HUES6 (cell line): ENCODE measurements around the gene CFAP20DC.
"Not testable (repeated sequence)": the region's sequence is repeated elsewhere in the genome, so short reads cannot be mapped to it uniquely, and the experiment has no call there.

Experiments used
- H3K27ac ChIP-seq: 2 replicates; pipeline ENCODE4 v1.7.0; 2013; ENCODE audit warnings: low read depth, mild to moderate bottlenecking, low read length, inconsistent platforms
- H3K27me3 ChIP-seq: 2 replicates; pipeline ENCODE4 v1.6.1; 2013; ENCODE audit warnings: low read length; ENCODE audit not compliant: control insufficient read depth, insufficient read depth
- H3K36me3 ChIP-seq: 2 replicates; pipeline ENCODE4 v1.6.1; 2013; ENCODE audit warnings: low read length; ENCODE audit not compliant: control insufficient read depth, insufficient read depth
- H3K4me1 ChIP-seq: 2 replicates; pipeline ENCODE4 v1.6.1; 2013; ENCODE audit warnings: low read length; ENCODE audit not compliant: control insufficient read depth, insufficient read depth
- H3K4me3 ChIP-seq: 2 replicates; pipeline ENCODE4 v1.5.1; 2013; ENCODE audit warnings: low read depth, low read length
- H3K9ac ChIP-seq: one replicate; pipeline ENCODE4 v1.6.1; 2013; ENCODE audit warnings: mild to moderate bottlenecking, low read length
- H3K9me3 ChIP-seq: 2 replicates; pipeline ENCODE4 v1.6.1; 2013; ENCODE audit warnings: low read depth, low read length; ENCODE audit not compliant: control insufficient read depth, insufficient read depth

CFAP20DC gene

DNA sequence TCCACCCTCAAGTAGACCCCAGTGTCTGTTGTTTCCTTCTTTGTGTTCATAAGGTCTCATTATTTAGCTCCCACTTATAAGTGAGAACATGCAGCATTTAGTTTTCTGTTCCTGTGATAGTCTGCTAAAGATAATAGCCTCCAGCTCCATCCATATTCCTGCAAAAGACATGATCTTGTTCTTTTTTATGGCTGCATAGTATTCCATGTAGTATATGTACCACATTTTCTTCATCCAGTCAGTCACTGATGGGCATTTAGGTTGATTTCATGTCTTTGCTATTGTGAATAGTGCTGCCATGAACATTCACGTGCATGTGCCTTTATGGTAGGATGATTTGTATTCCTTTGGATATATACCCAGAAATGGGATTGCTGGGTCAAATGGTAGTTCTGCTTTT, 82.0 kb downstream of the CFAP20DC start:
- H3K9ac ChIP-seq, H3K27me3 ChIP-seq, H3K4me1 ChIP-seq, H3K36me3 ChIP-seq, H3K27ac ChIP-seq, H3K9me3 ChIP-seq, H3K4me3 ChIP-seq: not testable (repeated sequence)

DNA sequence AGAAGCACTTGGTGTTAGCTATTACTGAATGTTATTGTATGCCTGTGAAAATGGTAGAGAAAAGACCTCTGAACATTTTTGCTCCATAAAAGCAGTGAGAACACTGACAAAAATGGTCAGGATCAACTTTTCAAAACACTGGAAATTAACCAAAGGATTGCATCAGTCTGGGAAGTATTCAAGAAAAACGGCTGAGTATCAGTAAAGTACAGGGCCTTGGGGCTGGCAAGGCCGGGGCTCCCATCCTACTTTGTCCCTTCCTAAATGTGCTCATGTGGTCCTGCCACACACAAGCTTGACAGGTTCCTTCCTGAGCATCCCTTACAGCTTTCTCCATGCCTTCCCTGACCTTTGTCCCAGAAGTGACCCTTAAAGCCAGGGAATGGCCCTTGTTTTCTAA, 84.0 kb downstream of the CFAP20DC start:
- Histone ChIP-seq H3K9me3 (no peaks in the 10 kb centered on the region), H3K4me1 (0 out of 2 replicates have a peak, but pooled peaks cover 3% of the 10 kb centered on the region), H3K27ac (no peak overlapping the region), H3K27me3 (no peaks in the 10 kb centered on the region), H3K9ac (no peak overlapping the region), H3K36me3 (no peaks in the 10 kb centered on the region), H3K4me3 (no peak overlapping the region)

DNA sequence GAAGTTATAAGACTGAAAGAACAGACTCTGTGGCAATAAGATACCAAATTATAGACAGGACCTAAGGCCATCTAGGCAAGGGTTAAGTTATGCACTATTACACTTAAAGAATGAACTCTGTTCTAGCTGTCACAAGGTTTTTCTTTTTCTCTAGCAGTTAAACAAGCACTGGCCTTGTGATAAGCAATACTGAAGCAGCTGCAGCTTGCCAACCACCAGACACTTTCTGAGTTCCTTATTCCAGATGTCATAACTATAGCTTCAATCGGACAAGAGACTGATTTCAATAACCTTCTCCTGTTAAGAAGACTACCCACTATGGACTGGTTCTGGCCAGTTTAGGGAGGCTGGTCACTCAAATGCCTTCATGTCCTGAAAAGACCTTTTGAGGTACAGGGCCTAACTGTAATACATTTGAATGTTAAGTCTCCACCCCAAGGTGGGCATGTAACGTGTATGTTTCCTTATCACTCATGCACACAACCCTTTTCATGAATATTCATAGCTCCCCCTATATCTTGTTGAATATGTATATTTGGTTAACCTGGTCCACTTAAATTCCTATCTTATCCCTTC, 85.8 kb downstream of the CFAP20DC start:
- Histone ChIP-seq H3K36me3 (no peaks in the 10 kb centered on the region), H3K9ac (no peak overlapping the region), H3K4me1 (0 out of 2 replicates have a peak, but pooled peaks cover 3% of the 10 kb centered on the region), H3K27ac (no peak overlapping the region), H3K9me3 (no peaks in the 10 kb centered on the region), H3K27me3 (no peaks in the 10 kb centered on the region), H3K4me3 (no peak overlapping the region)

DNA sequence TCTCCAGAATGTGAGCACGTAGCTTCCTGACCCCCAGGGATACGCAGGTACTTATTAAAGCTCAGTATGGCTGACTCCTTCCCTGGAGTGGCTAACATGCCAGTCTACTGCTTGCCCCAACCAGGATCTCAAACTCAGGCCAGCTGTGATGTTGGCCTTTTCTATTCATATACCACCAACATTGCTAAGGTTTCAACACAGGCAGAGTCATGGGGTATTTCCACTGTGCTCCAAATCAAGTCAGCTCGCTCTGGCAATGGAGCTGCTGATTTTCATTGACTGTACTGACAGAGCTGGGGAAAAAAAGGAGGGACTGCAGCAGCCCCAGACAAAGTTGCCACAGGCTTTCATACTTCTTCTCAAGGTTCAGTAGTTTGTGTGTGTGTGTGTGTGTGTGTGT, 87.0 kb downstream of the CFAP20DC start:
- Histone ChIP-seq H3K9me3 (no peaks in the 10 kb centered on the region), H3K36me3 (no peaks in the 10 kb centered on the region), H3K9ac (no peak overlapping the region), H3K27ac (no peak overlapping the region), H3K27me3 (no peaks in the 10 kb centered on the region), H3K4me3 (no peak overlapping the region), H3K4me1 (0 out of 2 replicates have a peak, but pooled peaks cover 3% of the 10 kb centered on the region)

DNA sequence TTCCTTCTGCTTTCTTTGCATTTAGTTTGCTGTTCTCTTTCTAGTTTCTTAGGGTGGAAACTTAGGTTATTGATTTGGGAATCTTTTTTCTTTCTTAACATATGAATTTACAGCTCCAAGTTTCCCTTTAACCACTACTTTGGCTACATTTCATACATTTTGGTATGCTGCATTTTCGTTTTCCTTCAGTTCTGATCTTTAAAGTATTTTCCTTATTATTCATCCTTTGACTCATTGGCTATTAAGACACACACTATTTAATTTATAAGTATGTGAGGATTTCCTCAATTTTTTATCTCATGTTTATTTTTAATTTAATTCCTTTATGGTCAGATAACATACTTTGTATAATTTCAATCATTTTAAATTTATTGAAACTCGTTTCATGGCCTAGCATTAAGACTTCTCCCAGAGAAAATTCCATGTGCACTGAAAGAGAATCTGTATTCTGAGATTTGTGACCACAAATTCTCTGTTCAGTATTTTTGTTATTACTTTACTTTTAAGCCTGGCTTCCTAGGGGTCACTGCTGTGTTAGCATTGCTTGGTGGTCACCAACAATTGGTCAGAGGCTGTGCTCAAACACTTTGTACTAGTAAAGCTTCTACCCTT, 87.7 kb downstream of the CFAP20DC start:
- H3K27ac ChIP-seq: no peak overlapping the region
- no peaks in the 10 kb centered on the region for H3K9me3 ChIP-seq
- H3K36me3 ChIP-seq: no peaks in the 10 kb centered on the region
- no peak overlapping the region for H3K4me3 ChIP-seq
- H3K4me1 ChIP-seq: 0 out of 2 replicates have a peak, but pooled peaks cover 3% of the 10 kb centered on the region
- no peak overlapping the region for H3K9ac ChIP-seq
- no peaks in the 10 kb centered on the region for H3K27me3 ChIP-seq

DNA sequence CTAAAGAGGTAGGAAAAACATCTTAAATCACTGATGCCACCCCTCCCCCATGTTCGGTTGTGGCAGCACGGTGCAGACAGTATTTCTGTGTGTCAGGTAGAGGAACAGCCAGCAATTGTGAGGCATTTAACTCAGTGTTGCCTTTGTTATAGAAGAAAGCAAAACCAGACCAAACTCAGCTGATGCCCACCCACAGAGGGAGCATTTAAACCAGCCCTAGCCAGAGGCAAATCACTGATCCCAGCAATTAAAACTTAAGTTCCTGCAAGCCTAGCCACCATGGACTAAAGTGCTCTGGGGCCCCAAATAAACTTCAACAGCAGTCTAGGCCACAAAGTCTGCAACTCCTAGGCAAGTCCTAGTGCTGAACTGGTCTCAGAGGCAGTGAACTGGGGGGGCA, 94.5 kb downstream of the CFAP20DC start:
- Histone ChIP-seq H3K36me3 (no peaks in the 10 kb centered on the region), H3K4me1 (peaks cover 14% of the 10 kb centered on the region), H3K9ac (peak overlapping the region; percentile 34), H3K27me3 (no peaks in the 10 kb centered on the region), H3K9me3 (no peaks in the 10 kb centered on the region), H3K27ac (no peak overlapping the region), H3K4me3 (no peak overlapping the region)

DNA sequence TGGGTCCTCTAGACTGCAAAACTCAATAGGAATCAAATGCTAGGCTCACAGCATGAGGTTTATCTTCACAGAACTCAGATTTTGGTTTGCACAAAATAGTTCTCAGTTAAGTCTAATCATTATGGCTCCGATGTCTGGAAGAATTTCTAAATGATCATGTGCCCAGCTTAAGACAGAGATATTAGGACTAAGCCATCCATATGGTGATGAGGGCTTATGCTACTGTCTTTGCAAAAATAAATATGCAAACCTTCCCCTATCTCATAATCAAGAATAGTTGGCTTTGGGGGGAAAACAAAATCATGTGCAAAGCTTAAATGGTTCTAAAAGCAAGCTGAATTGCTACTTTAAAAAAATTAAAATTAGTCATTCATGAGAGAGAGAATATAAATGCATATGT, 96.5 kb downstream of the CFAP20DC start:
- Histone ChIP-seq H3K4me3 (no peak overlapping the region), H3K4me1 (peaks cover 14% of the 10 kb centered on the region), H3K9me3 (no peaks in the 10 kb centered on the region), H3K27ac (no peak overlapping the region), H3K27me3 (no peaks in the 10 kb centered on the region), H3K36me3 (no peaks in the 10 kb centered on the region), H3K9ac (no peak overlapping the region)

DNA sequence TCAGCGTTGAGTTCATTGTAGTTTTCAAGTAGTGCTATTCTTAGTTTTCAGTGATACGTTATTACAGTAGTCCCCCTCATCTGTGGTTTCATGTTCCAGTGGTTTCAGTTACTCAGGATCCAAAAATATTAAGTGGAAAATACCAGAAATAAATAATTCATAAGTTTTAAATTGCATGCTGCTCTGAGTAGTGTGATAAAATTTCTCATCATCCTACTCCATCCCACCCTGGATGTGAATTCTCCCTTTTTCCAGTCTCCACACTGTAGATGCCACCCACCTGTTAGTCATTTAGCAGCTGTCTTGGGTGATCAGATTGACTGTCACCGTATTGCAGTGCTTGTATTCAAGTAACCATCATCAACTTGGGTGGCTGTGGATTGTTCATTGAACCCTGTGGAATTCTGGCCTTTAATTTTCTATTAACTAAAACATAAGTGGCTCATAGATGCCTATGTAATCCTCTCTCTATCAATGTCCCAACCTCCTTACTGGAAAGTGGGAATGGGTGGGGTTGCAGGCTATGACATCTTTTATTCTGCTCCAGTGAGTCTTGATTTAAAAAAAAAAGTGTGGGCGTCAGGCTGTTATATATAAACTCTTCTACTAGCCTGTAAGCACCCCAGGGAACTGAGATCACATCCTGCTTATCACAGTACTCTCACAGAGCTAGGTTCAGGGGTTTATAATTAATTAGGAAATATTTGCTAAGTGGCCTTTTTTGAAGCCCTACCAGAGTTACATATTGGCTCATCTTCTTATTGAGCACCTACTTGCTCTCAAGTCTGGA, 97.5 kb downstream of the CFAP20DC start:
- no peaks in the 10 kb centered on the region for H3K36me3 ChIP-seq
- H3K9me3 ChIP-seq: no peaks in the 10 kb centered on the region
- H3K27ac ChIP-seq: no peak overlapping the region
- peaks cover 14% of the 10 kb centered on the region for H3K4me1 ChIP-seq
- no peak overlapping the region for H3K9ac ChIP-seq
- H3K4me3 ChIP-seq: no peak overlapping the region
- H3K27me3 ChIP-seq: no peaks in the 10 kb centered on the region

DNA sequence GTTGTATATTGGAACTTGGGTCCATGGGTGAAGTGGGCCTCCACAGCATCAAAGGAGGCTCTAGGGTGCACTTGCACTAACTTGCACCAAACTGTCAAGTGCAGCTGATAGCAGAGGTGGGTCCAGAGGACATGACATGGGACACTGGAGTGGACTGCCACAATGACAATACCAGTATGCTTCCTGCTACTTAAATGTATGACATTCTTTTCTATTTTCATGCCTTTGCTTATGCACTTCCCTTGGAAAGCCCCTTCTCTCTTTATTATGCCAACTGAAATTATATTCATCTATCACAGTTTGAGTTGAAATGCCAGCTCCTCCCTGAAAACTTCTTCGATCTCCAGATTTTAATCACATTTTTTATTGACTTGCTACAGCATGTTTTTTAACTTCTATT, 101.8 kb downstream of the CFAP20DC start:
- Histone ChIP-seq H3K4me1 (no peaks in the 10 kb centered on the region), H3K9me3 (no peaks in the 10 kb centered on the region), H3K9ac (no peak overlapping the region), H3K27me3 (no peaks in the 10 kb centered on the region), H3K27ac (no peak overlapping the region), H3K36me3 (no peaks in the 10 kb centered on the region), H3K4me3 (no peak overlapping the region)

DNA sequence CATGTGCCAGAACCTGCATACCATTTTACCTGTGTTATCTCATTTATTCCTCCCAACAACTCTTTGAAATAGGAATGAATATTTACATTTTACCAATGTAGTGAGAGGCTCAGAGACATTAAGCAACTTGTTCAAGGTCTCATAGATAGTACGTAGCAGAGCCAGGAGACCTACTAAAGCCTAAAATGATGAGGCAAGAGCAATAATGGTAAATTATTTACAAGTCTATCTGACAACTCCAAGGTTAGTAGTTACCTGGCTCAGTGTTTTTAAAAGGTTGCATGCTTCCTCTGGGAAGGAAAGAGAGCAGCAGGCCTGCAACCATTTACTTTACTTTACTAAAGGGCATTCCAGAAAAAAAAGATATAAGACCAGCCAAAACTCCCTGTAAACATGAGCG, 103.0 kb downstream of the CFAP20DC start:
- no peak overlapping the region for H3K9ac ChIP-seq
- no peak overlapping the region for H3K4me3 ChIP-seq
- 0 out of 2 replicates have a peak, but pooled peaks cover 6% of the 10 kb centered on the region for H3K9me3 ChIP-seq
- no peaks in the 10 kb centered on the region for H3K27me3 ChIP-seq
- H3K4me1 ChIP-seq: no peaks in the 10 kb centered on the region
- no peaks in the 10 kb centered on the region for H3K36me3 ChIP-seq
- H3K27ac ChIP-seq: no peak overlapping the region

DNA sequence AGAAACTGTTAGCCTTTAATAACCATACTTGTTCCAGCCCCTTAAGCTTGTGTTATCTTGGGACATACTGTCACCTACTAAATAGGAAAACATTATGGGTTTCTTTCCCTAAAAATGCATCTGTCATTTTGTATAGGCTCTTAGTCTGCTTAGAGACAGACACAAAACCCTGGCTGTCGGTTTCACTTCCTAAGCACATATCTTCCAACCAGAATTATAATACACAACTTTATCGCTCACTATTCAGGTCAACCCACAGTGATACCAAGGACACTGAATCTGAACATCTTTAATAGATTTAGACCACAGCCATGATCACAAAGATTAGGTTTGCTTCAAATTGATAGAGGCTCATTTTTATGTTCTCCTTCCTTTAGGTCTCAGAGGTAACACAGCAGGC, 111.8 kb downstream of the CFAP20DC start:
- no peak overlapping the region for H3K4me3 ChIP-seq
- H3K9ac ChIP-seq: no peak overlapping the region
- H3K27ac ChIP-seq: no peak overlapping the region
- H3K27me3 ChIP-seq: no peaks in the 10 kb centered on the region
- 0 out of 2 replicates have a peak, but pooled peaks cover 6% of the 10 kb centered on the region for H3K9me3 ChIP-seq
- no peaks in the 10 kb centered on the region for H3K36me3 ChIP-seq
- H3K4me1 ChIP-seq: no peaks in the 10 kb centered on the region
